ENCODE data around the gene CHMP4A.
"Not testable (repeated sequence)": the region's sequence is repeated elsewhere in the genome, so short reads cannot be mapped to it uniquely, and the experiment has no call there.

The CHMP4A gene

DNA sequence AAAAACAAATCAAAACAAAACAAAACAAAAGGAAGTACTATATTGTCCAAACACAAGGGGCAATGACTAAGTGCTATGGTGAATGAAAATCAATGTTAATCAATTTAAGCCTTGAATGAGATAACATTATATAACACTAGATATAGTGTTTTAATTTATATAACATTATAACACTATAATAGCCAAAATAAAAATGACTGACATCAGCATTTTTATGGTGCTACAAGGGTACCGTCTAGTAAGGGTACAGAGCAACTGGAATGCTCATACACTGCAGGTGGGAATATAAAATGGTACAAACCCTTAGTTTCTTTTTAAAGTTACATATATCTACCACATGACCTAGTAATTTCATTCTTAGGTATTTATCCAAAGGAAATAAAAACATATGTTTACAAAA is 13.2 kb upstream of the CHMP4A start:
- no peak for DNase-seq (ENCODE audit: low read depth in 3 of 3)

GRCh38 chr14:24224618-24225071 is 11.4 kb upstream of the CHMP4A start:
- DNase-seq (ENCODE audit: low read depth in 3 of 3) = no peak

DNA sequence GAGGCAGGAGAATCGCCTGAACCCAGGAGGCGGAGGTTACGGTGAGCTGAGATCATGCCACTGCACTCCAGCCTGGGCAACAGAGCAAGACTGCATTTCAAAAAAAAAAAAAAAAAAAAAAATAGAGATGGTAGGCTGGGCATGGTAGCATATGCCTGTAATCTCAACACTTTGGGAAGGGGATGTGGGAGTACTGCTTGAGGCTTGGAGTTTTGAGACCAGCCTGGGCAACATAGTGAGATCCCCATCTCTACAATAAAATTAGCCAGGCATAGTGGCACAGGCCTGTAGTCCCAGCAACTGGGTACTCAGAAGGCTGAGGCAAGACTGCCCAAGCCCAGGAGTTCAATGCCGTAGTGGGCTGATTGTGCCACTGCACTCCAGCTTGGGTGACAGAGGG is 9.7 kb upstream of the CHMP4A start:
- not testable (repeated sequence) for DNase-seq (ENCODE audit: low read depth in 3 of 3)

DNA sequence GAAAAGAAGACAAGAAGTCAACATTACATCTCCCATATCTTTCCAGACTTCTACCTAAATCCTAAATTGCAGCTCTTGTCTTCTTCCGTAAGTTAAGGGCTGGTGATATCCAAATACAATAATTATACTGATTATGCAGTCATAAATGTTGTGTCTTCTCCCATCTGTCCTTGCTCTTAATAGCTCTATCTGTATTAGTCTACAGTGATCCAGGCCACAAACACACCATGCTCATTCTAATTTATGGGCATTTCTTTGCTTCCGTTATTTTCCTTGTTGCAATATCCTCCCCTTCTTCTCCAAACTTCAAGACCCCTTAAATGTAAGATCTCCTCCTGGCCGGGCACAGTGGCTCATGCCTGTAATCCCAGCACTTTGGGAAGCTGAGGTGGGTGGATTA is 6.2 kb upstream of the CHMP4A start:
- DNase-seq (ENCODE audit: low read depth in 3 of 3) = no peak

DNA sequence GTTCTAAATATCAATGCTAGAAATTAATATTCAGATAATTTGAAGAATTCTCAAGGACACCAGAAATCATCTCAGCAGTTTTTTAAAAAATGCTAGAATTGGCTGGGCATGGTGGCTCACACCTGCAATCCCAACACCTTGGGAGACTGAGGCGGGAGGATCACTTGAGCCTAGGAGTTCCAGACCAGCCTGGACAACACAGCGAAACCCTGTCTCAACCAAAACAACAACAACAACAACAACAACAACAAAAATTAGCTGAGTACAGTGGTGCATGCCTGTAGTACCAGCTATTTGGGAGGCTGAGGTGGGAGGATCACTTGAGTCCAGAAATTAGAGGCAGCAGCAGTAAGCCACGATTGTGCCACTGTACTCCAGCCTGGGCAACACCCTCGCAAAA is 5.8 kb upstream of the CHMP4A start:
- DNase-seq (ENCODE audit: low read depth in 3 of 3) = no peak

DNA sequence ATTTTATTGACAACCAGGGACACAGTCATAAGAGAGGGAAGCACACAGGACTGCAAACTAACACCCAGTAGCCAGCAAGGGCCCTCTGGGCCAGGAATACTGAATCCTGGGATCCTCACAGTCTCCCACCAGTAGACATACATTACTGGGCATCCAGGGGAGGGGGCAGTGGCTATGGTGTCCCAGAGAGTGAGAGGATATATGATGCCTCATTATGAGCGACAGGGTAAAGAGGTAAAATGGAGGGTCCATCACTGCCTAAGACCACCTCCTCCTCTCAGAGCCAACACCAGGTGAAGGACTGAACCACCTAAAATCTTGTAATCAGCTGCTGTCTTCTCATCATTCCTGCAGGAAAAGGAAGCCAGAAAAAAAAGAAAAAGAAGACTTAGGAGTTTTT is 3.6 kb upstream of the CHMP4A start:
- DNase-seq (ENCODE audit: low read depth in 3 of 3) = not testable (repeated sequence)

GRCh38 chr14:24216345-24216699 is 3.0 kb upstream of the CHMP4A start:
- no peak for DNase-seq (ENCODE audit: low read depth in 3 of 3)

- peak; percentile 69 to 74 (median 74) for DNase-seq (ENCODE audit: low read depth in 3 of 3)
Observed at GRCh38 chr14:24215495-24216344, 2.4 kb upstream of the CHMP4A start, which contains the start of gene MDP1. TSS of gene MDP1 (minus strand) at chr14:24216066. CDS start at chr14:24215955, 111 bp downstream.

DNA sequence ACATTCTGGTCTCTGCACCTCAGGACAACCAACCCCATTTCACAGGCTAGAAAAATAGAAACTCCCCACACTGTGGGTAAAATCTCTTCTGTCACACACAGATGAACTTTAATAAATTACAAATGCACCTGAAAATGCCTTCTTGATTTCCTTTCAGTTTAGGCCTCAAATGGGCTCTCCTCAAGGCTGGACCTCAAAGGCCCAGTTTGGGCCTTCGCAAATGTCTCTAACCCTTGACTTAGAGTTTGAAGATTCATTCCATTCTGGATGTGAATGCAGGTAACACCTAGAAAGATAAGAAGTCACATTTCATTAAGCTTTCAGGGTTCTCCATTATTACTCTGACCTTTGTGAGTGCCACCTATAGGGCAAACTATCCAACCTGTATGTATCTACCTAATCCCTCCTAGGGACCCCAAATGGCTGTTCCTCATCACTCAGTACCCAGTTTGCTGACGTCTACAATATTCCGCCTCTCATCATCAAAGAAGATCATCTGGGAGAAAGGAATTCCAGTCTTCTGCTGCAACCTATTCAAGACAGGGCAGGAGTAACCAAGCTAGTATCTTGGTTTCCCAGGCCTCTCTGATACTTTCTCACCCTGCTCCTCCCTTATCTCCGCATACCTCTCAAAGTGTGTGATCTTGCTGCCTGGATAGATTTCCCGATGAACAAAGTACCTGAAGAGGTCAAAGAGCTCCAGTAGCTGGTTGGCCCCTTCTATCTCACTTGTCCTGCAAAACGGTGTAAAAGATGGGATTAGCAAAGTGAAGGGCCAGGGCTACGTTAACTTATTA is 776 bp upstream of the CHMP4A start:
- no peak for DNase-seq (ENCODE audit: low read depth in 3 of 3)

DNA sequence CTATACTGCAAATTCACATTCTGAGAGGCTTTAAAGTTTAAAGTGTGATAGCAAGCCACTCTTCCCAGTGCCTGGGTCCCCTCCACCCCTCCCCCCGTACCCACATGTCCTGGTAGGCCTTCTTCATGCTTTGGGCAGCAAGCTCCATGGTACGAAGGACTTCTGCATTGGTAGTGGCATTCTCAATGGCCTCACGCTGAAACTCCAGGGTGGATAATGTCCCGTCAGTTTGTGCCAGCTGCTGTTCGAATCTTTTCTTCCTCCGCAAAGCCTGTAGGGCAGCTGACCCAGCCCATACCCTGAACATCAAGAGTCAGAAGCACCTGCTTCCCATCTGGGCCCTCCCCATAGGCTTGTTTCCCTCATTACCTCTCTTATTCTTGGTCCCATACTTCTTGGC is 2.0 kb downstream of the CHMP4A start:
- no peak for DNase-seq (ENCODE audit: low read depth in 3 of 3)

DNA sequence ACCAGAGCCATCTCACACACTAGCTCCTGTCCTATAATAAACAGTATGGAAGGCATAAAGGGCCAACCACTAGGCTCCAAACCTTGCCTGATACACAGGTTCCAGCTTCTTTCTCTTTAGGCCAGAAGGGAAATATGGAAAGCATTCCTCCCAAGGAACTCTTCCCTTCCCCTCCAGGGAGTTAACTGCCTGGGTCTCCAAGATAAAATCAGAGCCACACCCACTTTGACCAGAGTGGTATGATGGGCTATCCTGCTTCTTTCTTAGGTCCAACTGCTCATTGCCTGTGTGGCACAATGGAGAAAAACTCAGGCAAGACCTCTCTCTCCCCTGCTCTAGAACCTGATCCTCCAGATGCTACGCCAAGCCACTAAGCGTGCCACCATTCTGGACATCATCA is 5.7 kb downstream of the CHMP4A start:
- DNase-seq (ENCODE audit: low read depth in 3 of 3) = no peak

GRCh38 chr14:24207104-24207551 is 6.2 kb downstream of the CHMP4A start:
- no peak for DNase-seq (ENCODE audit: low read depth in 3 of 3)

DNA sequence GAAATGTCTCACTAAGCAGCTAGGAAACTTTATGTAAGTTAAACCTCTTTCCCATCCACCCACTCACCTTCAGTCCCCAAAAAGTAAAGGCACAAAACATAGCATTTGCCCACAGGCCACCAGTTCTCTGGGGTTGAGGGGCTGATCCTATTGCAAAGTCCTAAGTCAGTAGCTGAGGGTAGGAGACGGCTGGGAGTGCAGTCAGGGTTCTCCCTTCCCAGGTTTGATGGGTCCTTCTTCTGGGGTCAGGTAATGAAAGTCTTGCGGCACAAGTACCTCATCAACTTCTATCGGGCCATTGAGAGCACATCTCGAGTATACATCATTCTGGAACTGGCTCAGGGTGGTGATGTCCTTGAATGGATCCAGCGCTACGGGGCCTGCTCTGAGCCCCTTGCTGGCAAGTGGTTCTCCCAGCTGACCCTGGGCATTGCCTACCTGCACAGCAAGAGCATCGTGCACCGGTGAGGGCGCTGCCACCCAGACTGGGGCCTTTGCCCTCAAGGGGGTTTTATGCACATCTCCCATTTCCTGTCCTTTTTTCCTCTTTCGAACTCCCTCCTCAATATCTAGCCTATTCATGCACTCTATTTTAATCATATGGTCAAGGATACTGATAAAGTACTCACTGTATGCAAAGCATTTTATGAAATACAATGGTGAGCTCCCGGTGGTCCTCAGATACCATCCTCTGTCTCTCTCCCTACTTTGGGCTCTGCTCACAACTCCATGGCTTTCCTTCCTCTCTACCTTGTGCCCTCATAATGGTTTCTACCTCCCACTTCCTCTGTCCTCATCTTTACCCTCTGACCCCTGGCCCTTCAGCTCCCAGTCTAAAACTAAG is 6.8 kb downstream of the CHMP4A start:
- no peak for DNase-seq (ENCODE audit: low read depth in 3 of 3)

DNA sequence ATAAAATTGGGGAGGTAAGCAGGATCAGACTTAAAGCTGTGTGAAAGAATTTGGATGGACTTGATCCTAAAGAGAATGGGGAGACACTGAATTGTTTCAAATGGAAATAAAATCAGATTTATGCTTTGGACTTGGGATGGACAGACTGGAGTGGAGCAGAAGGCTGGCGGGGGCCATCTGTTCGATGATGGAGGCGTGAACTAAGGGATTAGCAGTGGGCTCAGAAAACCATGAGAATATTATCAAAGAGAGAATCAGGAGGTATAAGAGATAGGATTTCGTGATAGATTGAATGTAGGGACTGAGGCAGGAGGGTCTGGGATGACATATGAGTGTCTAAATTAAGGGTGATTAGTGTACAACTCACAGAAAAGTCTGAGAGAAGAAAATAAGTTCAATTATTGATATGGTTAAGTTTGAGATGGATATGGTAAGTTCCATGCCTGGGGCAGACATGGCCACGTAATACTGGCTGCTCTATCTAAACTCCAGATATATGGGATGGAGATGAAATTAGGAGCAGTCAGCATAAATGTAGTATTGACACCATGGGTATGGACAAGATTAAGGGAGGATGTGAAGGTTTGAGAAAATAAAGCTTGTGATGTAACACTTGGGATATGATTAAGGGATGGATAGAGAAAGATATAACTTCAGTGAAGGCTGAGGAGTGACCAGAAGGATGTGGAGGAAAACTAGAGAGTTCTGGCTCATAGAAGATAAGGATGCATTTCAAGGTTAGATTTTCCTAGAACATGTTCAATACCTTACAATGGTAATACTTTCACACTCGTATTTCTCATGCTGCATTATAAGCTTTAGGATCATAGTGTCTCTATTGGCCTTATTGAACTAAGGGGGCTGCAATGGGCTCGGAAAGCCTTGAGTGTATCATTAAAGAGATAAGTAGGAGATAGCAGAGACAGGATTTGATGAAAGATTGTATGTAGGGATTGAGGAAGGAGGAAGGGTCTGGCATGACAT is 8.8 kb downstream of the CHMP4A start:
- DNase-seq (ENCODE audit: low read depth in 3 of 3) = no peak

GRCh38 chr14:24203249-24203886 is 9.9 kb downstream of the CHMP4A start:
- not testable (repeated sequence) for DNase-seq (ENCODE audit: low read depth in 3 of 3)

GRCh38 chr14:24202538-24202937 is 10.8 kb downstream of the CHMP4A start:
- DNase-seq (ENCODE audit: low read depth in 3 of 3) = not testable (repeated sequence)

DNA sequence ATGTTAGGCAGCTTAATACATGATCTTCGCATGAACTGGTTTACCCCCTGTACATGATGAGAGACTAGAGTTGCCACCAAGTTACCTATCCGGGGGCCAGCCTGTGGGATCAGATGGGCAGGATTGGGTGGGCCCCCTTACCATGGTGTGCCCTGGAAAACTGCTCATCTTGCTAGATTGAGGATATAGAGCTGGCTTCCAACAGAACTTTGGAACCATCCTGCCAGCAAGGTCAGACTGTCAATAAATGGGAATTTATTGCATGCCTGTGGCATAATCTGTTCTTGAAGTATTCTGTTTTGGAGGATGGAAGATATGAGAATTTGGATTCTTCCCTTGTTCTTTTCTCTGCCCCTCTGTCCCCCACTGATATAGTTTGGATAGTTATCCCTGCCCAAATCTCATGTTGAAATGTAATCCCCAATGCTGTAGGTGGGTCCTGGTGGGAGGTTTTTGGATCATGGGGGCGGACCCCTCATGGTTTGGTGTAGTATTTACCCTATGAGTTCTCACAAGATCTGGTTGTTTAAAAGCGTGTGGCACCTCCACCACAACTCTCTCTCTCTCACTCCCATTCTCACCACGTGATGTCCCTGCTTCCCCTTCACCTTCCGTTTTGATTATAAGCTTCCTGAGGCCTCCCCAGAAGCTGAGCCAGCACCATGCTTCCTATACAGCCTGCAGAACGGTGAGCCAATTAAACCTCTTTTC is 14.3 kb downstream of the CHMP4A start:
- no peak for DNase-seq (ENCODE audit: low read depth in 3 of 3)

DNA sequence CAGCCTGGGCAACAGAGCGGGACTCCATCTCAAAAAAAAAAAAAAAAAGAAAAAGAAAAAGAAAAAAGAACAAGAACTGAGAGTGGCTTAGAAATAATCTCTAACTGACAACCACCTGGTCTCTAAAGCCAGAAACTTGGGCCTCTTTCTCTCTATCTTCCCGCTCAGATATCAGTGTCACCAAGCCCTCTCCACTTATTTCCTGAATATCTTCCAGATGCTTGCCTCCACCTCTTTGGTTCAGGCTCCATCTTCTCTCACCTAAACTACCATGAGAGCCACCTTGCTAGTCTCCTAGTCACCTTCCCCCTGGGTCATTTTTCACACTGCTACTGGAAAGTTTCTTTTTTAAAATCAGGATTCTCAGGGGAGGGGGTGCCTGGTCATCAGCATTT is 16.2 kb downstream of the CHMP4A start:
- DNase-seq (ENCODE audit: low read depth in 3 of 3) = no peak

All from stimulated activated CD4-positive, alpha-beta T cell treated with anti-CD3 and anti-CD28 coated beads, TNF-alpha, amount 100 ng/mL, for 48 hours (primary cell).